Measurements from ENCODE around the gene NTN5.
A peak's percentile ranks its signal among the peaks of the same experiment; 100 is the strongest.

Gene NTN5

GRCh38 chr19:48639483-48640375 is 33.1 kb downstream of the NTN5 start:
- no peak for DNase-seq
- CTCF ChIA-PET: interaction anchor here (0.6 to 1.7 kb wide), 2 partner anchors 14 to 36 kb away, joined by 3 to 4 read pairs; no protein-coding TSS in a partner anchor
- Histone ChIP-seq H3K27me3 (replicated peaks in 2 of 5; ENCODE audit: control insufficient read depth in 4 of 5, insufficient read depth in 5 of 5, low read length in 4 of 5) (no peaks in the 10 kb centered on the region), H3K4me1 (ENCODE audit: control extremely low read depth in 1 of 4, control insufficient read depth in 4 of 4, insufficient read depth in 4 of 4, low read length in 3 of 4) (peaks cover 4 to 41% (median 37%) of the 10 kb centered on the region in 4 experiments), H3K4me3 (ENCODE audit: control insufficient read depth in 1 of 7, extremely low read depth in 1 of 7, insufficient read depth in 4 of 7, low read depth in 2 of 7, low read length in 6 of 7) (no peak overlapping the region), H3K36me3 (ENCODE audit: control insufficient read depth in 4 of 4, insufficient read depth in 4 of 4, low read length in 3 of 4) (no peaks in the 10 kb centered on the region), H3K27ac (ENCODE audit: insufficient read depth in 1 of 2, low read depth in 1 of 2, low read length in 2 of 2, poor library complexity in 1 of 2, severe bottlenecking in 2 of 2) (peak overlapping the region in 1 of 2 experiments; percentile 91), H3K9me3 (ENCODE audit: control extremely low read depth in 1 of 5, control insufficient read depth in 4 of 5, insufficient read depth in 2 of 5, low read depth in 1 of 5, low read length in 4 of 5) (no peaks in the 10 kb centered on the region)
- POLR2A ChIA-PET: no interaction called here
- WGBS (ENCODE audit: insufficient coverage): 94% methylated on average over 27 of the region's 33 CpGs

DNA sequence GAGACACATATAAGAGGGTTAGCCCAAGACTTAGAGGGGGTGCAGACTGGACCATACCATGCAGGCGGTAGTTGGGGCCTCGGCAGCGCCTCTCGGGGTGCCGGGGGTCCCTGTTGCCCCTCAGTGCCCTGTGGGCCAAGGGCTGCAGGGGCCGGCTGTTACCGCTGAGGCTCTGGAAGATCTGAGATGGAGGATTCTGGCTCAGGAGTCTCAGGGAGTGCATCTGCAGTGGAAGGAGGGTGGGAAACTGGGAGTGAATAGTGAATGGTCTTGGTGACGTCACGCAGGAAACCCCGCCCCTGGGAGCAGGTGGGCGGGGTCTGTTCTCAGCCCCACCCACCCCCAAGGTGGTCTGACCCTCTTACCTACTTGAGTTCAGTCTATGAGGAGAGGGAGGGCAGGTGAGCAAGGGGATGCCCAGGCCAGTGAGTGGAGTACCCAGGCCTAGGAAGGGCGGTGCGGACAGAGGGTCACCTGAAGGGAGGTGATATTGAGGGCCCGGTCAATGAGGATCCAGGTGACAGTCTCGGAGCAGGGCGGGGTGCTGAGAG is 33.9 kb downstream of the NTN5 start:
- ChIA-PET POLR2A (interaction anchor here (1.3 kb wide), 1 partner anchor 7 kb away, joined by 5 read pairs; the partner anchor contains the start of gene CA11), CTCF (interaction anchor here (1.7 kb wide), 1 partner anchor 15 kb away, joined by 4 read pairs; no protein-coding TSS in a partner anchor)
- DNase-seq: no peak
- no peaks in the 10 kb centered on the region for H3K9me3 ChIP-seq (ENCODE audit: control extremely low read depth in 1 of 5, control insufficient read depth in 4 of 5, insufficient read depth in 2 of 5, low read depth in 1 of 5, low read length in 4 of 5)
- H3K36me3 ChIP-seq (ENCODE audit: control insufficient read depth in 4 of 4, insufficient read depth in 4 of 4, low read length in 3 of 4): no peaks in the 10 kb centered on the region
- WGBS (ENCODE audit: insufficient coverage): 79% methylated on average over 12 of the region's 16 CpGs
- peak overlapping the region in 6 of 7 experiments; percentile 55 to 83 (median 66) for H3K4me3 ChIP-seq (ENCODE audit: control insufficient read depth in 1 of 7, extremely low read depth in 1 of 7, insufficient read depth in 4 of 7, low read depth in 2 of 7, low read length in 6 of 7)
- H3K4me1 ChIP-seq (ENCODE audit: control extremely low read depth in 1 of 4, control insufficient read depth in 4 of 4, insufficient read depth in 4 of 4, low read length in 3 of 4): peaks cover 8 to 43% (median 39%) of the 10 kb centered on the region in 4 experiments
- peak overlapping the region; percentile 79 to 91 for H3K27ac ChIP-seq (ENCODE audit: insufficient read depth in 1 of 2, low read depth in 1 of 2, low read length in 2 of 2, poor library complexity in 1 of 2, severe bottlenecking in 2 of 2)
- H3K27me3 ChIP-seq (replicated peaks in 2 of 5; ENCODE audit: control insufficient read depth in 4 of 5, insufficient read depth in 5 of 5, low read length in 4 of 5): no peaks in the 10 kb centered on the region

DNA sequence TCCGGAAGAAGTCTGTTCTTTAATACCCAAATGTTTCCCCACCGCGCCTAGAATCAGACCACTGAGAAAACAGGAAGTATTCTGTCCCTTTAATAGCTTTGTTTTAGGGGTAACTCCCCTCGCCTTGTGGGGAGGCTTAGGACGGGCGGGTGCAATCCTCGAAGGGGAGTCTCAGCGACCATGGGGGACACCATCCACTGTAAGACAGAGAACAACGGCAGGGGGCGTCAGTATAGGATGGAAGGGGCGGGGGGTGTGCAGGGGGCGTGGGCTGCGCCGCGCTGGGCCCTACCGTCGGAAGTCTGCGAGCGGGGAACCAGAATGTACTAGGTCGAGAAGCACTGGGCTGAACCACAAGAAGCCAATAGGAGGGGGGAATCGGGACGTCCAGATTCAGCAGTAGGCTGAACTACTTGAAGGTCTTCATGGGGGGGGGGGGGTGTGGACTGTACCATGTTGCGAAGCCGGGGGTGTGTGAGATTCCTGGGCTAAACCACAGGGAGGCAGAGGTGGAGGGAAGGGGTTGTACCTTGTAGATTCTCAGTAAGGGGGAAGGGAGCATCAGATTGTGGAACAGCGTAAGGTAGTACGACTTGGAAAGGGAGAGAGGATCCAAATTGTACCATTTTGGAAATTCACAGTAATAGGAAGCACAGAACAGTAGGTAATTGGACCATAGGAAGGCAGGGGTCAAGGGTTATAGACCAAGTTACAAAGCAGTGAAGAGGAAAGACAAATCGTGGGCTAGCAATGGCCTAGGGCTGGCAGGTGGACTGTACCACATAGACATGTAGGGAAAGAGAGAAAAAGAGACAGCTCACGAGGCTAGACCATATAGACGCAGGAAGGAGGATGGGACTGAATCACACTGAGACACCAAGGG is 34.6 kb downstream of the NTN5 start:
- Histone ChIP-seq H3K27me3 (replicated peaks in 2 of 5; ENCODE audit: control insufficient read depth in 4 of 5, insufficient read depth in 5 of 5, low read length in 4 of 5) (no peaks in the 10 kb centered on the region), H3K9me3 (ENCODE audit: control extremely low read depth in 1 of 5, control insufficient read depth in 4 of 5, insufficient read depth in 2 of 5, low read depth in 1 of 5, low read length in 4 of 5) (no peaks in the 10 kb centered on the region), H3K27ac (ENCODE audit: insufficient read depth in 1 of 2, low read depth in 1 of 2, low read length in 2 of 2, poor library complexity in 1 of 2, severe bottlenecking in 2 of 2) (peak overlapping the region; percentile 79 to 91), H3K4me3 (ENCODE audit: control insufficient read depth in 1 of 7, extremely low read depth in 1 of 7, insufficient read depth in 4 of 7, low read depth in 2 of 7, low read length in 6 of 7) (peak overlapping the region; percentile 18 to 83 (median 65)), H3K4me1 (ENCODE audit: control extremely low read depth in 1 of 4, control insufficient read depth in 4 of 4, insufficient read depth in 4 of 4, low read length in 3 of 4) (peaks cover 13 to 50% (median 45%) of the 10 kb centered on the region in 4 experiments), H3K36me3 (ENCODE audit: control insufficient read depth in 4 of 4, insufficient read depth in 4 of 4, low read length in 3 of 4) (peaks cover 0 to 4% (median 1%) of the 10 kb centered on the region in 4 experiments)
- POLR2A ChIA-PET: interaction anchor here (0.6 to 1.3 kb wide), 9 partner anchors 8 to 1266 kb away, joined by 3 to 6 read pairs (median 4); partner anchors contain the start of genes CA11, RPL18 and SPHK2
- CTCF ChIA-PET: interaction anchor here (0.8 kb wide), 1 partner anchor 15 kb away, joined by 3 read pairs; no protein-coding TSS in a partner anchor
- peak; percentile 98 for DNase-seq
- WGBS (ENCODE audit: insufficient coverage): 4% methylated on average over 25 of the region's 29 CpGs

- WGBS (ENCODE audit: insufficient coverage): 0% methylated on average over 23 of the region's 38 CpGs
- H3K27me3 ChIP-seq (replicated peaks in 2 of 5; ENCODE audit: control insufficient read depth in 4 of 5, insufficient read depth in 5 of 5, low read length in 4 of 5): no peaks in the 10 kb centered on the region
- H3K4me1 ChIP-seq (ENCODE audit: control extremely low read depth in 1 of 4, control insufficient read depth in 4 of 4, insufficient read depth in 4 of 4, low read length in 3 of 4): peaks cover 13 to 57% (median 48%) of the 10 kb centered on the region in 4 experiments
- POLR2A ChIA-PET: interaction anchor here (0.6 to 1.3 kb wide), 10 partner anchors 9 to 1266 kb away, joined by 3 to 6 read pairs (median 4); partner anchors contain the start of genes CA11, RPL18 and SPHK2
- peak overlapping the region; percentile 79 to 91 for H3K27ac ChIP-seq (ENCODE audit: insufficient read depth in 1 of 2, low read depth in 1 of 2, low read length in 2 of 2, poor library complexity in 1 of 2, severe bottlenecking in 2 of 2)
- peak overlapping the region; percentile 18 to 90 (median 74) for H3K4me3 ChIP-seq (ENCODE audit: control insufficient read depth in 1 of 7, extremely low read depth in 1 of 7, insufficient read depth in 4 of 7, low read depth in 2 of 7, low read length in 6 of 7)
- peaks cover 0 to 10% (median 6%) of the 10 kb centered on the region in 4 experiments for H3K36me3 ChIP-seq (ENCODE audit: control insufficient read depth in 4 of 4, insufficient read depth in 4 of 4, low read length in 3 of 4)
- DNase-seq: peak; percentile 100
- no peaks in the 10 kb centered on the region for H3K9me3 ChIP-seq (ENCODE audit: control extremely low read depth in 1 of 5, control insufficient read depth in 4 of 5, insufficient read depth in 2 of 5, low read depth in 1 of 5, low read length in 4 of 5)
- CTCF ChIA-PET: interaction anchor here (0.8 kb wide), 1 partner anchor 14 kb away, joined by 3 read pairs; no protein-coding TSS in a partner anchor
Measured at GRCh38 chr19:48637449-48637947, 35.3 kb downstream of the NTN5 start.

- peak within 1 kb of the TSS; percentile 72 to 90 (median 80) for H3K4me3 ChIP-seq (ENCODE audit: control insufficient read depth in 1 of 7, extremely low read depth in 1 of 7, insufficient read depth in 4 of 7, low read depth in 2 of 7, low read length in 6 of 7)
- H3K27ac ChIP-seq (ENCODE audit: insufficient read depth in 1 of 2, low read depth in 1 of 2, low read length in 2 of 2, poor library complexity in 1 of 2, severe bottlenecking in 2 of 2): peak within 1 kb of the TSS; percentile 79 to 91
- H3K27me3 ChIP-seq (replicated peaks in 2 of 5; ENCODE audit: control insufficient read depth in 4 of 5, insufficient read depth in 5 of 5, low read length in 4 of 5): no peaks in the 10 kb centered on the region
- no peak for DNase-seq
- ChIA-PET POLR2A (interaction anchor here (0.6 to 1.1 kb wide), 3 partner anchors 16 to 188 kb away, joined by 3 to 4 read pairs (median 4); partner anchors contain the start of genes RPL18 and SPHK2), CTCF (interaction anchor here (0.8 kb wide), 1 partner anchor 13 kb away, joined by 3 read pairs; no protein-coding TSS in a partner anchor)
- 0% methylated on average over 36 of the region's 40 CpGs for whole genome bisulfite sequencing (ENCODE audit: insufficient coverage)
- peaks cover 0 to 13% (median 6%) of the 10 kb centered on the region in 4 experiments for H3K36me3 ChIP-seq (ENCODE audit: control insufficient read depth in 4 of 4, insufficient read depth in 4 of 4, low read length in 3 of 4)
- H3K9me3 ChIP-seq (ENCODE audit: control extremely low read depth in 1 of 5, control insufficient read depth in 4 of 5, insufficient read depth in 2 of 5, low read depth in 1 of 5, low read length in 4 of 5): no peaks in the 10 kb centered on the region
- peaks cover 13 to 57% (median 48%) of the 10 kb centered on the region in 4 experiments for H3K4me1 ChIP-seq (ENCODE audit: control extremely low read depth in 1 of 4, control insufficient read depth in 4 of 4, insufficient read depth in 4 of 4, low read length in 3 of 4)
Measured at GRCh38 chr19:48636859-48637448, 35.9 kb downstream of the NTN5 start, which contains the start of gene DBP. TSS of gene DBP (minus strand) at chr19:48637379. CDS start at chr19:48636994, 385 bp downstream.
